Type B pancreatic cell (in vitro differentiated cells): Measurements from ENCODE around the gene CLSTN3. TPM values are rescaled to one million over a fixed set of nuclear protein-coding genes. Genes with fewer than 3 reads are reported as not detected.

Source experiments
- DNase-seq: peaks from one replicate; pipeline ENCODE4 v3.0.0; 2021; ENCODE audit warnings: mixed read lengths; ENCODE audit not compliant: unreplicated experiment; ENCODE audit errors: extremely low spot score
- H3K27ac Mint-ChIP-seq: 2 replicates; pipeline ENCODE4 v1.8.0; 2021; ENCODE audit warnings: mild to moderate bottlenecking, mixed read lengths
- H3K27me3 Mint-ChIP-seq: 2 replicates; pipeline ENCODE4 v1.8.0; 2021; ENCODE audit warnings: mixed read lengths
- H3K36me3 Mint-ChIP-seq: 2 replicates; pipeline ENCODE4 v1.8.0; 2021; ENCODE audit warnings: mixed read lengths
- H3K4me1 Mint-ChIP-seq: one replicate; pipeline ENCODE4 v1.8.0; 2021; ENCODE audit warnings: mixed read lengths; ENCODE audit not compliant: unreplicated experiment
- H3K4me3 Mint-ChIP-seq: 2 replicates; pipeline ENCODE4 v1.8.0; 2021; ENCODE audit warnings: mild to moderate bottlenecking, mixed read lengths
- H3K9me3 Mint-ChIP-seq: 2 replicates; pipeline ENCODE4 v1.8.0; 2021; ENCODE audit warnings: mixed read lengths
- total RNA-seq: library from RNA; stranded (reverse); gene quantifications from 2 replicates; pipeline ENCODE4 v1.2.1, GENCODE V29; 2021; ENCODE audit warnings: low replicate concordance
- TF ChIP-seq, protein P1 (sequence below): fragments of 200-600 bp; sonication (generic); conservative IDR thresholded peaks from 2 replicates; pipeline ENCODE4 v1.5.0; 2021; ENCODE audit warnings: antibody characterized with exemption, mild to moderate bottlenecking

CLSTN3 gene
- total RNA-seq, 1 donor from 2014 or later = 51.6 TPM

DNA sequence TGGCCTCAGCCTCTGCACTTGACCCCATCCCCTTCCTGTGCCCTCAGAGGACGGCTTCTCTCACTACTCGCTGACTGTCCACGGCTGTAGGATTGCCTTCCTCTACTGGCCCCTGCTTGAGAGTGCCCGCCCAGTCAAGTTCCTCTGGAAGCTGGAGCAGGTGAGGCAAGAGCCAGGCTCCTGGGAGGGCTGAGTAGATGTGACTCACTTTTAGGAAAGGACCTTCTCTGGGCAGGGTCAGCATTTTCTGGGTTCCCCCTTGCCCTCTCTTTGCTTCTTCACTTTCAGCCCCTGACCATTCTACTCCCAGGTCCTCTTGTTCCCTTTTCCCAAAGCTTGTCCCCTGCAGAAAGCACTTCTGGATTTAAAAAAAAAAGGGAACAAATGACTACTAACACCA is 7.7 kb downstream of the CLSTN3 start:
- H3K27me3 Mint-ChIP-seq = no peaks in the 10 kb centered on the region
- no peak overlapping the region for H3K27ac Mint-ChIP-seq
- H3K4me1 Mint-ChIP-seq = no peaks in the 10 kb centered on the region
- DNase-seq = no peak
- H3K9me3 Mint-ChIP-seq = no peaks in the 10 kb centered on the region
- TF ChIP-seq, protein P1, sequence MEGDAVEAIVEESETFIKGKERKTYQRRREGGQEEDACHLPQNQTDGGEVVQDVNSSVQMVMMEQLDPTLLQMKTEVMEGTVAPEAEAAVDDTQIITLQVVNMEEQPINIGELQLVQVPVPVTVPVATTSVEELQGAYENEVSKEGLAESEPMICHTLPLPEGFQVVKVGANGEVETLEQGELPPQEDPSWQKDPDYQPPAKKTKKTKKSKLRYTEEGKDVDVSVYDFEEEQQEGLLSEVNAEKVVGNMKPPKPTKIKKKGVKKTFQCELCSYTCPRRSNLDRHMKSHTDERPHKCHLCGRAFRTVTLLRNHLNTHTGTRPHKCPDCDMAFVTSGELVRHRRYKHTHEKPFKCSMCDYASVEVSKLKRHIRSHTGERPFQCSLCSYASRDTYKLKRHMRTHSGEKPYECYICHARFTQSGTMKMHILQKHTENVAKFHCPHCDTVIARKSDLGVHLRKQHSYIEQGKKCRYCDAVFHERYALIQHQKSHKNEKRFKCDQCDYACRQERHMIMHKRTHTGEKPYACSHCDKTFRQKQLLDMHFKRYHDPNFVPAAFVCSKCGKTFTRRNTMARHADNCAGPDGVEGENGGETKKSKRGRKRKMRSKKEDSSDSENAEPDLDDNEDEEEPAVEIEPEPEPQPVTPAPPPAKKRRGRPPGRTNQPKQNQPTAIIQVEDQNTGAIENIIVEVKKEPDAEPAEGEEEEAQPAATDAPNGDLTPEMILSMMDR = no peak
- H3K4me3 Mint-ChIP-seq = no peak overlapping the region
- H3K36me3 Mint-ChIP-seq = peaks cover 70% of the 10 kb centered on the region

- Mint-ChIP-seq H3K27ac (no peak overlapping the region), H3K4me1 (no peaks in the 10 kb centered on the region), H3K36me3 (peaks cover 68% of the 10 kb centered on the region), H3K9me3 (no peaks in the 10 kb centered on the region), H3K27me3 (no peaks in the 10 kb centered on the region), H3K4me3 (no peak overlapping the region)
- TF ChIP-seq, protein P1 = no peak
- DNase-seq = no peak
Observed at GRCh38 chr12:7139200-7139599, 9.0 kb downstream of the CLSTN3 start.

GRCh38 chr12:7141351-7142005 is 11.3 kb downstream of the CLSTN3 start:
- no peak overlapping the region for H3K27ac Mint-ChIP-seq
- no peaks in the 10 kb centered on the region for H3K27me3 Mint-ChIP-seq
- no peak overlapping the region for H3K4me3 Mint-ChIP-seq
- no peak for DNase-seq
- H3K36me3 Mint-ChIP-seq = peaks cover 60% of the 10 kb centered on the region
- H3K9me3 Mint-ChIP-seq = no peaks in the 10 kb centered on the region
- TF ChIP-seq, protein P1 = no peak
- no peaks in the 10 kb centered on the region for H3K4me1 Mint-ChIP-seq

- no peaks in the 10 kb centered on the region for H3K27me3 Mint-ChIP-seq
- no peaks in the 10 kb centered on the region for H3K9me3 Mint-ChIP-seq
- H3K27ac Mint-ChIP-seq = no peak overlapping the region
- TF ChIP-seq, protein P1 = peak; percentile 75
- H3K4me1 Mint-ChIP-seq = no peaks in the 10 kb centered on the region
- no peak overlapping the region for H3K4me3 Mint-ChIP-seq
- H3K36me3 Mint-ChIP-seq = peaks cover 58% of the 10 kb centered on the region
- DNase-seq = no peak
Observed at GRCh38 chr12:7142056-7142644, 12.0 kb downstream of the CLSTN3 start.

- H3K9me3 Mint-ChIP-seq = no peaks in the 10 kb centered on the region
- no peak overlapping the region for H3K4me3 Mint-ChIP-seq
- TF ChIP-seq, protein P1 = no peak
- H3K4me1 Mint-ChIP-seq = no peaks in the 10 kb centered on the region
- DNase-seq = no peak
- H3K36me3 Mint-ChIP-seq = peaks cover 53% of the 10 kb centered on the region
- no peak overlapping the region for H3K27ac Mint-ChIP-seq
- H3K27me3 Mint-ChIP-seq = no peaks in the 10 kb centered on the region
Observed at GRCh38 chr12:7142809-7143465, 12.8 kb downstream of the CLSTN3 start.
